Sciatic nerve (tissue), 2 donors: Measurements from ENCODE around the gene SLC27A4. TPM values are rescaled to one million over a fixed set of nuclear protein-coding genes. Genes with fewer than 3 reads are reported as not detected.
"Not testable (repeated sequence)": the region's sequence is repeated elsewhere in the genome, so short reads cannot be mapped to it uniquely, and the experiment has no call there.

Source experiments
- ATAC-seq: fragments of 200-7000 bp; cut with Tn5 transposase; one replicate; pipeline ENCODE4 v1.9.1; 2020; ENCODE audit warnings: mild to moderate bottlenecking, moderate library complexity
- DNase-seq: peaks from one replicate; pipeline ENCODE4 v3.0.0-alpha.2; 2020; ENCODE audit warnings: low spot score
- intact Hi-C: fragments of 100-400 bp; cut with DNase I; formaldehyde crosslinking; loops from one replicate; pipeline ENCODE4 v1.14.2; 2022
- total RNA-seq: library from RNA; stranded (reverse); fragmentation: NEBNext Ultra II Directional; extraction: Animal tissue kit (Norgen Biotek cat#: 25700); gene quantifications from one replicate; pipeline ENCODE4 v1.2.1, GENCODE V29; 2021
- donor health status: DM: no; HTN: no; CAD: no.
- donor health status: DM: no; HTN: no; CAD: no.

The SLC27A4 gene
- total RNA-seq, 1 donor from 2014 or later, result 13.9 TPM

- intact Hi-C loops, result no loop called here
- no peak for DNase-seq
- ATAC-seq, result no peak
Observed at GRCh38 chr9:128323212-128323730, 17.1 kb upstream of the SLC27A4 start.

GRCh38 chr9:128323791-128324190, 16.5 kb upstream of the SLC27A4 start:
- intact Hi-C loops, result no loop called here
- DNase-seq (no peak), ATAC-seq (no peak)

GRCh38 chr9:128324401-128324800, 15.9 kb upstream of the SLC27A4 start:
- ATAC-seq (no peak), DNase-seq (no peak)
- intact Hi-C loops, result no loop called here

- DNase-seq, result no peak
- intact Hi-C loops, result no loop called here
- ATAC-seq, result no peak
Observed at GRCh38 chr9:128325629-128326028, 14.7 kb upstream of the SLC27A4 start.

- no peak for ATAC-seq
- no peak for DNase-seq
- intact Hi-C loops, result no loop called here
Observed at GRCh38 chr9:128333451-128333869, 6.9 kb upstream of the SLC27A4 start.

GRCh38 chr9:128335161-128335560, 5.2 kb upstream of the SLC27A4 start:
- no peak for ATAC-seq
- no peak for DNase-seq
- intact Hi-C loops, result no loop called here

GRCh38 chr9:128335914-128336313, 4.4 kb upstream of the SLC27A4 start:
- DNase-seq (no peak), ATAC-seq (no peak)
- intact Hi-C loops, result no loop called here

GRCh38 chr9:128337936-128338335, 2.4 kb upstream of the SLC27A4 start:
- no peak for DNase-seq
- intact Hi-C loops, result no loop called here
- no peak for ATAC-seq

GRCh38 chr9:128338852-128339614, 1.3 kb upstream of the SLC27A4 start:
- ATAC-seq, intact Hi-C loops, DNase-seq: not testable (repeated sequence)

- no peak for DNase-seq
Observed at GRCh38 chr9:128340691-128341434, 536 bp downstream of the SLC27A4 start.

GRCh38 chr9:128341435-128341849, 1.1 kb downstream of the SLC27A4 start:
- peak; percentile 65 for ATAC-seq
- intact Hi-C loops, result no loop called here
- DNase-seq, result no peak

More at GRCh38 chr9:128340691-128341434, 536 bp downstream of the SLC27A4 start:
- intact Hi-C loops, result no loop called here
- peak; percentile 25 for ATAC-seq

GRCh38 chr9:128342971-128343680, 2.8 kb downstream of the SLC27A4 start:
- ATAC-seq (no peak), DNase-seq (no peak)
- intact Hi-C loops, result no loop called here

- no peak for ATAC-seq
- intact Hi-C loops, result no loop called here
- no peak for DNase-seq
Observed at GRCh38 chr9:128343855-128344254, 3.5 kb downstream of the SLC27A4 start.

GRCh38 chr9:128344931-128345605, 4.7 kb downstream of the SLC27A4 start:
- no peak for DNase-seq
- ATAC-seq, result no peak
- intact Hi-C loops, result no loop called here

GRCh38 chr9:128349125-128349524, 8.8 kb downstream of the SLC27A4 start:
- intact Hi-C loops, result no loop called here

GRCh38 chr9:128349772-128350171, 9.4 kb downstream of the SLC27A4 start:
- intact Hi-C loops, result no loop called here
- DNase-seq (no peak), ATAC-seq (no peak)

More at GRCh38 chr9:128349125-128349524, 8.8 kb downstream of the SLC27A4 start:
- DNase-seq (no peak), ATAC-seq (no peak)

GRCh38 chr9:128355451-128355850, 15.1 kb downstream of the SLC27A4 start:
- DNase-seq, result no peak
- ATAC-seq, result no peak
- intact Hi-C loops, result no loop called here

- no peak for ATAC-seq
- DNase-seq, result no peak
- intact Hi-C loops, result no loop called here
Observed at GRCh38 chr9:128358090-128358489, 17.8 kb downstream of the SLC27A4 start.

- DNase-seq (no peak), ATAC-seq (no peak)
- intact Hi-C loops, result no loop called here
Observed at GRCh38 chr9:128358861-128359260, 18.5 kb downstream of the SLC27A4 start.
